NT2/D1 (cell line): ENCODE measurements around the gene PCNX1.

Experiments
- YY1 ChIP-seq: IDR thresholded peaks from 2 replicates; pipeline ENCODE4 v1.6.1; 2011; ENCODE audit not compliant: insufficient read length, insufficient read depth
- ZNF274 ChIP-seq: IDR thresholded peaks from 2 replicates; pipeline ENCODE4 v1.6.1; 2011; ENCODE audit warnings: mild to moderate bottlenecking, low read depth, low read length

GRCh38 chr14:71115821-71116567 lies 208.7 kb downstream of the PCNX1 start:
- TF ChIP-seq YY1 = no peak
- TF ChIP-seq ZNF274 = no peak
